Osteocyte (in vitro differentiated cells): ENCODE data around the gene MTMR11. TPM values are rescaled to one million over a fixed set of nuclear protein-coding genes. Genes with fewer than 3 reads are reported as not detected.

Experiments used
- DNase-seq: peaks from one replicate; pipeline ENCODE4 v3.0.0; 2021; ENCODE audit warnings: mixed read lengths; ENCODE audit not compliant: unreplicated experiment; ENCODE audit errors: extremely low spot score
- H3K27ac Mint-ChIP-seq: one replicate; pipeline ENCODE4 v1.8.0; 2021; ENCODE audit warnings: mild to moderate bottlenecking, mixed read lengths; ENCODE audit not compliant: unreplicated experiment
- H3K27me3 Mint-ChIP-seq: one replicate; pipeline ENCODE4 v1.8.0; 2021; ENCODE audit warnings: mixed read lengths; ENCODE audit not compliant: unreplicated experiment
- H3K36me3 Mint-ChIP-seq: one replicate; pipeline ENCODE4 v1.8.0; 2021; ENCODE audit warnings: mixed read lengths; ENCODE audit not compliant: unreplicated experiment
- H3K4me1 Mint-ChIP-seq: one replicate; pipeline ENCODE4 v1.8.0; 2021; ENCODE audit warnings: mixed read lengths; ENCODE audit not compliant: unreplicated experiment
- H3K4me3 Mint-ChIP-seq: one replicate; pipeline ENCODE4 v1.8.0; 2021; ENCODE audit warnings: mild to moderate bottlenecking, moderate library complexity, mixed read lengths; ENCODE audit not compliant: unreplicated experiment
- H3K9me3 Mint-ChIP-seq: one replicate; pipeline ENCODE4 v1.8.0; 2021; ENCODE audit warnings: mixed read lengths; ENCODE audit not compliant: unreplicated experiment
- total RNA-seq: library from RNA; stranded (reverse); gene quantifications from 2 replicates; pipeline ENCODE4 v1.2.1, GENCODE V29; 2021
- TF ChIP-seq, protein P1 (sequence below): fragments of 200-600 bp; sonication (generic); IDR thresholded peaks from 2 replicates; pipeline ENCODE4 v1.5.0; 2021; ENCODE audit warnings: antibody characterized with exemption, mild to moderate bottlenecking, moderate library complexity

Gene MTMR11
- total RNA-seq, 1 donor from 2014 or later = 14.8 TPM

DNA sequence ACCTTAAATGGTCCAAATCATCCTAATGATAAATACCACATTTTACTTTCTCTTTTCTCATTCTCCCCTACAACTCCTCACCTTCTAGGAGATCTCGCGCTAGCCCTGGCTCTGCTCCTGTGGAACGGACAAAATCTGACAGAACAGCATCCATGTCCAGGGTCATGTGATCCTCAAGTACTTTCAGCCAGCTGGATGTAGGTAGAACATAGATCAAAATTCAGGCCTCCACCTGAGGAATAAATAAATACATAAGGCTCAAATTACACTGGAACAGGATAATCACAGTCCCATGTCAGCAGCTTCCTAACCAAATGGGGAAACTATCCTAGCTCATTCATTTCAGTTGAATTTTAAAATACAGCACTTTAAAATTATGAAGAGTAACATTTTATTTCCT lies 40.7 kb upstream of the MTMR11 start:
- Mint-ChIP-seq H3K9me3 (no peaks in the 10 kb centered on the region), H3K4me3 (no peak overlapping the region), H3K36me3 (peaks cover 31% of the 10 kb centered on the region), H3K27ac (no peak overlapping the region), H3K27me3 (no peaks in the 10 kb centered on the region), H3K4me1 (peaks cover 24% of the 10 kb centered on the region)
- DNase-seq = no peak
- TF ChIP-seq, protein P1, sequence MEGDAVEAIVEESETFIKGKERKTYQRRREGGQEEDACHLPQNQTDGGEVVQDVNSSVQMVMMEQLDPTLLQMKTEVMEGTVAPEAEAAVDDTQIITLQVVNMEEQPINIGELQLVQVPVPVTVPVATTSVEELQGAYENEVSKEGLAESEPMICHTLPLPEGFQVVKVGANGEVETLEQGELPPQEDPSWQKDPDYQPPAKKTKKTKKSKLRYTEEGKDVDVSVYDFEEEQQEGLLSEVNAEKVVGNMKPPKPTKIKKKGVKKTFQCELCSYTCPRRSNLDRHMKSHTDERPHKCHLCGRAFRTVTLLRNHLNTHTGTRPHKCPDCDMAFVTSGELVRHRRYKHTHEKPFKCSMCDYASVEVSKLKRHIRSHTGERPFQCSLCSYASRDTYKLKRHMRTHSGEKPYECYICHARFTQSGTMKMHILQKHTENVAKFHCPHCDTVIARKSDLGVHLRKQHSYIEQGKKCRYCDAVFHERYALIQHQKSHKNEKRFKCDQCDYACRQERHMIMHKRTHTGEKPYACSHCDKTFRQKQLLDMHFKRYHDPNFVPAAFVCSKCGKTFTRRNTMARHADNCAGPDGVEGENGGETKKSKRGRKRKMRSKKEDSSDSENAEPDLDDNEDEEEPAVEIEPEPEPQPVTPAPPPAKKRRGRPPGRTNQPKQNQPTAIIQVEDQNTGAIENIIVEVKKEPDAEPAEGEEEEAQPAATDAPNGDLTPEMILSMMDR = no peak

DNA sequence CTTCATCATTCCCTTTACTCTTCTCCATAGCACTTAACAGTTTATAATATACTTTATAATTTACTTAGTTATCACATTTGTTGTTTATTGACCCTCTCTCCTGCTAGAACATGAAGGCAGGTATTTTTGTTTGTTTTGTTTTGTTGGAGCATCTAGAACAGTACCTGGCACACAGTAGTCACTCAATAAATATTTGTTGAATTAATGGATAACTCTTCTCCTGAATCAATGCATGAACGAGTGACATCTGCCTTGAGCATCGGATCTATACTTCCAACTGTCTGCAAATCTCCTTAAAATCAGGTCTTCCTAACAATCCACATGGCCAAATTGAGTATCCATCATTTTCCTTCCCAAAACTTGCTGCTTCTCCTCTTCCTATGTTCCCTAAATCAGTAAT lies 35.9 kb upstream of the MTMR11 start:
- Mint-ChIP-seq H3K27me3 (no peaks in the 10 kb centered on the region), H3K4me3 (no peak overlapping the region), H3K9me3 (no peaks in the 10 kb centered on the region), H3K36me3 (peaks cover 52% of the 10 kb centered on the region), H3K27ac (no peak overlapping the region), H3K4me1 (no peaks in the 10 kb centered on the region)
- DNase-seq = no peak
- TF ChIP-seq, protein P1 = no peak

DNA sequence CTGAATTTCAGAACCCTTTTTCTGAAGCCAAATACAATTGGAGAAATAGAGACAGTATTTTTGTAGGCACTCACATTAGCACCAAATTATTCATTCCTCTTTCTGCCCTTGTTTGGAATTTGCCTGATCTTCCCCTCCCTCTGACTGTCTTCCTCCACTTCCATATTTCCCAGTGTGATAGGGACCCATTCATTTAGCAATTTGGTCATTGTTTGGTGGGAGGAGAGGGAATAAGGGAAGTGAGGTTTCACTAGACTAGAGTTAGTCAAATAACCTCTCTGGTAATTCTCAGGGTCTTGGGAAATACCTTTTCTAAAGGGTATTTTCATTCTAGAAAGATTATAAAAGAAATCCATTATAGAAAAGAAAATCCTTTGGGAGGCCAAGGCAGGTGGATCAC lies 31.0 kb upstream of the MTMR11 start:
- TF ChIP-seq, protein P1 = no peak
- H3K27ac Mint-ChIP-seq = no peak overlapping the region

DNA sequence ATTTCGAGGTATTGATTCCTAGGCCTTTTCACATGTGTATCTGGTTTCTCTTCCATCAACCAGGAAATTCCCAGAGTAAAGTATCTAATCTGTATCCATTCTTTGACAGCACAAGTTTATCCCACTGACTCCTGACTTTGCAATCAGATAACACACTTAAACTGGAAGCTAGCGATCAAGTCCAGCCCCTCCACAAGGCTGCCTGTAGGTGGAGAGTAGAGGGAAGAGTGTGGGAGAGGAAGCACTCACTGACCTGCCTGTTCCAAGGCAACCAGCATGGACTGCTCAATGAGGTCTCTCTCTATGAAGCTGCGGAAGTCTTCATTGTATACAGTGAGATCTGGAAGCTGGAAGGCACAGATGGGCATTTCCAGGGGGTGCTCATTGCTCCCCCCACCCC lies 30.4 kb upstream of the MTMR11 start:
- no peaks in the 10 kb centered on the region for H3K27me3 Mint-ChIP-seq
- H3K9me3 Mint-ChIP-seq = no peaks in the 10 kb centered on the region
- H3K4me3 Mint-ChIP-seq = no peak overlapping the region
- TF ChIP-seq, protein P1 = no peak
- no peak for DNase-seq
- H3K4me1 Mint-ChIP-seq = no peaks in the 10 kb centered on the region
- peaks cover 44% of the 10 kb centered on the region for H3K36me3 Mint-ChIP-seq
- no peak overlapping the region for H3K27ac Mint-ChIP-seq

More for the DNA sequence above, 31.0 kb upstream of the MTMR11 start:
- DNase-seq = no peak
- no peaks in the 10 kb centered on the region for H3K9me3 Mint-ChIP-seq
- H3K4me1 Mint-ChIP-seq = no peaks in the 10 kb centered on the region
- no peaks in the 10 kb centered on the region for H3K27me3 Mint-ChIP-seq
- no peak overlapping the region for H3K4me3 Mint-ChIP-seq
- H3K36me3 Mint-ChIP-seq = peaks cover 49% of the 10 kb centered on the region

DNA sequence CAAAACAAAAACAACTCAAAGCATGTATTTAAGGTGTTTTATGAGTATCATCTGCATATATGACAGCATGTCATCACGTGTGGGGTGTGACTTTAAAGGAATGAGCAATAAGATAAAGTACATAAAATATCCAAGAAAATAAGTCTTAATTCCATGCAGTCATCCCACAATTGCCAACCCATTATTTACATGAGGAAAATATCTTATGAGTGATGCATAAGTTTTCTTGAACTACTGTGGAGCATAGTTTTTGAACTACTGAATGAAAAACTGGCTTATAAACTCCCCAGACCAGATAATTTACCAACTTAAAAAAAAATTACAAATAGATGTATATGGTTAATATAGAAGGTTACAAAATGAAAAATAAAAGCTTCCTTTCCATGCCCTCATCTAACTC lies 29.7 kb upstream of the MTMR11 start:
- Mint-ChIP-seq H3K4me1 (no peaks in the 10 kb centered on the region), H3K27ac (no peak overlapping the region), H3K4me3 (no peak overlapping the region), H3K36me3 (peaks cover 41% of the 10 kb centered on the region), H3K9me3 (no peaks in the 10 kb centered on the region), H3K27me3 (no peaks in the 10 kb centered on the region)
- TF ChIP-seq, protein P1 = no peak
- no peak for DNase-seq
